Skin epidermis (tissue), 12 donors: ENCODE measurements around the gene F8.

Source experiments
- H3K27ac ChIP-seq, 21 experiments: fragments of 200-600 bp; sonication (generic) in 11 of 21; one replicate each; pipeline ENCODE4 v1.5.0; 2020; ENCODE audit warnings: mild to moderate bottlenecking in 3 of 21, inconsistent platforms in 2 of 21, moderate library complexity in 2 of 21
- H3K4me3 ChIP-seq, 7 experiments: fragments of 200-600 bp; sonication (generic) in 2 of 7; one replicate each; pipeline ENCODE4 v1.5.0; 2020; ENCODE audit warnings: inconsistent platforms in 2 of 7, mild to moderate bottlenecking in 2 of 7, moderate library complexity in 1 of 7

F8 gene

DNA sequence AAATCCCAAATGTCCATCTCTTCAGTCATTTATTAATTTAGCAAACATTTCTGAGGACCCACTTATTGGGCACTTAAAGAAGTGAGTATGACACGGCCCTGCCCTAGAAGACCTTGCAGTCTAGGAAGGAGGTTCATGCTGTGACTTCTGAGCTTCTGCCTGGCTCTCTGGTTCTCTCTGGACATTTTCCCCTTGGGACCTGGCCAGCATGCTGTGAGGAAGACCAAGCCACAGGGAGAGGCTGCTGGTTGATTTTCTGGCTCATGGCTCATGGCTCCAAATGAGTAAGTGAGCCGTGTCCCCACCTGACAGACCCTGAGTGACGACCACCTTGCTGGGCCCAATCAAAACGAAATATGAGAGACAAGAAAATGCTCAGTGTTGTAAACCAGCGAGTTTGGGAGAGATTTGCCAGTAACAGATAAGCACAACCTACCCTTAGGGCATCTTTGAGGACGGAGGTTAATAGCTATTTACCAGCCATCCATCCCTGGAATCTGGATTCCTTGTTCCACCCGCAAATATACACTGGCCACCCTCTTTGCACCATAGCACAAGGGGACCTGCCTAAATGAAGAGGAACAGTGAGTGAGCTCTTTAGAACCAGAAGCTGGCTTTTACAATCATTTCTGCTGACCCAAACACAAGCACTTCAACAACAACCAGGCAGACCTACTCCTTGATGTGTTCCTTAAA is 218.1 kb downstream of the F8 start:
- H3K27ac ChIP-seq = peak overlapping the region in 16 of 21 experiments; percentile 6 to 76 (median 58)
- H3K4me3 ChIP-seq = peak overlapping the region; percentile 47 to 64 (median 57)

DNA sequence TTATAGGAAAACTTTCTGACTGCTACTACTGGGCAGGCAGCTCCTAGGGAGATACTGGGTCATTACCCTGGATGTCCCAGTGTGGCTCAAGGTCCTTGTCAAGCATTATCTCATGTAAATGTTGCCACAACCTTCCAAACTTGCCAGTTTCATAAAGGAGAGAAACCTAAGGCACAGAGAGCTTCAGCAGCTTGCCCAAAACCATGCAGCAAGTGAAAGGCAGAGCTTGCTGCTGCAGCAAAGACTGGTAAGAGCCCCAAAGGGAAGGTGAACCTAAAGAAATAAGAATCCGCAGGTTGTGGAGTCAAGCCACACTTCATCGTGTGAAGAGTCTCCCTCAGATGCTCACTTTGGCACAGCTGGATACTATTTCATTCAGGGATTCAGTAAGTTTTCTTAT is 219.6 kb downstream of the F8 start:
- Histone ChIP-seq H3K27ac (no peak overlapping the region), H3K4me3 (no peak overlapping the region)

DNA sequence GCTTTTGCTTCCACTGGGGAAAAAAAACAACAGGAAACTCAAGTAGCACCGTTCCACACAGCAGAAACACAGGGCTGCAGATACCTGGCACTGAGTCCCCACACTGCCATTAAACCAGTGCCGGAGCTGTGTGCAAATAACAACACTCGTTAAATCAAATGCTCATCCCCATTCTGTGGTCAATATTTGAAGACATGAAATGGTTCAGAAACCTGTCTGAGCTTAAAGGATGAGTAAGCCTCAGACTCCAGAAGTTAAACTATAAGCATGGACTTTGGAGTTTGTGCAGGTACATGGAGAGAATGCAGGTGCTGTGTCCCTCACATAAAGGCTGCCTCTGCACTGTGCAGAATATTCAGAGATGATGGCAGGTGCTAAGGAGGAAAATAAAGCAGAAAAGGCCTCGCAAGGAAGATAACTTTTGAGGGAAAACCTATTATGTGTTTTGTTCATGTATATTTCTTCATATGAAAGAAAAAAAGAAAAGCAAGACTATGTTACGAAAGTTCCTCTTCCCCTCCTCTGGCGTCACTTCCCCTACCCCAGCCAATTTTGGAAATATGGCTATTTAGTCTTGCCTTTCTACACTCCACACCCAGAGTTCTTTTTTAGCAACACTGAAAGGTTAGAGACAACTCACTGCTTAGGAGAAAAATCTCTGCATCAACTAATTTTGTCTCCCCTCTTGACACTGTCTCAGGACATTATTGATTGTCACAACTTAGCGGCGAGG is 221.9 kb downstream of the F8 start:
- Histone ChIP-seq H3K4me3 (no peak overlapping the region), H3K27ac (peak overlapping the region in 6 of 21 experiments; percentile 25 to 67 (median 50))

DNA sequence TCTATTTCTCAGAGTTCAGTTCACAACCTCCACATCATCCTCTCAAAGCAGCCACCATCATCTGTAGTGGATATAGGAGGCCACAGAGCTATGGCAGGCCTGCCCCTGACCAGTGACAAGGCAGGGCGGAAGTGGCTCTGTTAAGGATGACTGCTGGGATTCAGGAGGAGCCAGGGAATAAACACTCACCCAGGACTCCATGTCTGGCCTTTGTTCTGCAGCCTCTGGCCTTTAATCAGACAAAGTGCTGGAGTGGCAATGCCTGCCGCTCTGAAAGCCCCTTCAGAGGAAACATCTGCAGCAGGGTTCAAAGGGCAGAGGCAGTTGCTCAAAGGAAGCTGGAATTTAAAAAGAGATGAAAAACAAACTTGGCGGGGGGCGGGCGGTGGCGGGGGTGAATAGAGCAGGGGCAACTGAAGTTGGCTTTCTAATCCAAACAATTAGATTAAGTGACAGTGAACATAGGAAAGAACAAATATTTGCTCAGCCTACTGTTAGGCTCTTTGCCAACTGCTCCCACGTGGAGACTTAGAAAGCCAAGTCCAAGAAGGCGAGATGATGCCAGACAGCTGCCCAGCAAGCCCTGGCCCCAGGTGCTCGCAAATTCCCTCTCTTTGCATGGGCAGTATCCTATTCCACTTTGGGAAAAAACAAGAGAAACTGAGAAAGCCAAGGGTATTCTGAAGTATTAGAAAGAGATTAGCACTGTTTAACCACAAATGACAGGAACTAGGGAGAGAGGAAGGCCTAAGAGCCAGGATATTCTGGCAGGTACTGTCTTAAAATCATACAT is 222.8 kb downstream of the F8 start:
- H3K4me3 ChIP-seq = no peak overlapping the region
- peak overlapping the region in 9 of 21 experiments; percentile 17 to 67 (median 42) for H3K27ac ChIP-seq

DNA sequence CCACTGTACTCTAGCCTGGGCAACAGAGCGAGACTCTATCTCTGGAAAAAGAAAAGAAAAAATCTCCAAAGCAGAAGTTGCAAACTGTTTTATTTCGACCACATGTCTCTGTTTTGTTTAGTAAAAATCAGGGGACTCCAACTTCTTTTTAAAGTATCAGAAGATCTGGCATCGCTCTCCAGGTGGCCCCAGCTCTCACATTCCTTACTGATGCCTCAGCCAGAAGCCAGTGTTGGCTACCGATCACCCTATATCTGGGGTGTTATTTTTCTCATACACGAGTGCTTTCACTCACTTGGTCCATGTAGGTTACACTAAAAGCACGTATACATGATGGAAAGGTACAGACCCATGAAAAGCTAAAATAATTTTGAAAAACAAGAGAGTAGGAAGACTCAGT is 225.5 kb downstream of the F8 start:
- Histone ChIP-seq H3K27ac (no peak overlapping the region), H3K4me3 (no peak overlapping the region)

DNA sequence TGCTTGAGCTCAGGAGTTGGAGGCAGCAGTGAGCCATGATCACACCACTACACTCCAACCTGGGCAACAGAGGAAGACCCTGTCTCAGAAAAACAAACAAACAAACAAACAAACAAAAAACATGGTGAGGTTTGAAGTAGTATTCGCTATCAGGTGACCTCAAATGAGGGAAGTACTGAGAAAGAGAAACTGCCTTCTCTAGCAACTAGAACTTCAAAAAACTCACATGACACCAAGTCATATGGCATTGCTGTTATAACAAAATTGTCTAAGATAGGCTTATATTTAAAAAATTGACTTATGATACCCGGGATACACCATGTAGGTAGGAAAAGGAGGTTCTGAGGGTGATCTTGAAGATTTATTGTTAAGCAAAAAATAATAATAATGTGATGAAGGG is 227.5 kb downstream of the F8 start:
- Histone ChIP-seq H3K27ac (no peak overlapping the region), H3K4me3 (no peak overlapping the region)

DNA sequence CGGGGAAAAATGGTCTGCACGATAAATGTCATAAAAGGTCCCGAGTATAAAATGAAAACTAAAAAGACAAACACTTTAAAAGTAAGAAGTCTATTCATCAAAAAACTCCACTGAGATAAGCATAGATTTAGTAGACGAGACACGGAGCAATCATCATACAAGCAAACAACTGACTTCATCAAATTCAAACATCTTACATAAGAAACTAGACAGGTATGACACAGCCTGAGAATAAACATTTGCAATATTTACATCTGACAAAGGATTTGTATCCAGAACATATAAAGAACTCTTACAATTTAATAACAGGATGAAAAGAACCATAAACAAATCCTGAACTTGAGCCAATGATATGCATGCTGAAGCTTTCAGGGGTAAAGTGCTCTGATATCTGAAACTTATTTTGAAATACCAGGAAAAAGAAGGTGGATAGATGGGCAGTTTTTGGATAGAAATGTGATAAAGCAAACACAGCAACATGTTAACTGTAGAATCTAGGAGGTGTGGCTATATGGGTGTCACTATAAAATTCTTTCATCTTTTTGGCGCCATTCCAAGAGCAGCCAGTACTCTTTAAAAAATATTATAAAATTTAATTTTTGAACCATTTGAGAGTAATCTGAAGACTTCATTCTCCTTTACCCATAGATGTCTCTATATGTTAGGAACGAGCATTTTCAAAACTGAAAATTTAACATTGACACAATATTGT is 229.3 kb downstream of the F8 start:
- Histone ChIP-seq H3K4me3 (no peak overlapping the region), H3K27ac (no peak overlapping the region)

DNA sequence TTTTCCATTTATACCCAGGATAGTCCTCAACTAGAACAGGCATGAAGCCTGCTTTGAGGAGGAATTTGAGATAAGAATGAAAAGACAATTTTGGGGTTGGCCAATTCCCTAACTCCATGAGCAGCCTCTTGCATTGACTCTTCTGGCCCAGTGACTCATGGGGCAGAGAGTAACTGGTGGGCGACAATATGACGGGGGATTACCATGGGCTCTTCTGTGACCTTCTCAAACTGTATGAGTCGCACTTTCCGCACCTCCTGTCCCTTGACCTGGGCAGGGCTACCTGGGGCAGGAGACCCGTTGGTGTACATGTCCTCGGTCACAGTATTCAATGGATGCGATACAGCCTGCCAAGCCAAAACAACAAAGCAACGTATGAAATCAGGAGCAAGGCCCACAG is 230.6 kb downstream of the F8 start:
- H3K4me3 ChIP-seq = no peak overlapping the region
- H3K27ac ChIP-seq = no peak overlapping the region

DNA sequence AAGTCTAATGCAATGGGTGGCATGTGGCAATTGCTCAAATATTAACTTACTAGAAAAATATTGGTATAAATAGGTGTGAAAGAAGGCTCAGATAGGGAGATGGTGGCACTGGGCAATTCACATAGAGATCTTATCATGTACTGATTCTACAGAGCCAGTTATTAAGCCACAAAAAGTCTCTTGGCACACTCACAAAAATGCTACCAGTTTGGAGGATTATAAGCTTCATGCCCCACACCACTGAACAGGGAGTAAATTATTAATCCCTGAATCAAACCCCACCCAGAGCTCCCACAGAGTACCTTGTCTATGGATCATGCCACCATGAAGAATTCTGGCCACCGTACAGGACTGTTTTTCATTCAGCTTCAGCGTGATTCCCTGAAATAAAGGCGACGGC is 231.1 kb downstream of the F8 start:
- Histone ChIP-seq H3K27ac (no peak overlapping the region), H3K4me3 (no peak overlapping the region)
